ENCODE results near the gene SHANK2. TPM values are rescaled to one million over a fixed set of nuclear protein-coding genes. Genes with fewer than 3 reads are reported as not detected.
A peak's percentile ranks its signal among the peaks of the same experiment; 100 is the strongest.

SHANK2 gene
- total RNA-seq, 1 donor from 2014 or later = 65.9 TPM

GRCh38 chr11:71269603-71270511 lies 17.5 kb upstream of the SHANK2 start:
- DNase-seq (ENCODE audit: low read depth) = peak; percentile 23

- DNase-seq (ENCODE audit: low read depth) = no peak
These were observed 16.4 kb upstream of the SHANK2 start for GRCh38 chr11:71268706-71269321.

GRCh38 chr11:71267807-71268421 lies 15.5 kb upstream of the SHANK2 start:
- no peak for DNase-seq (ENCODE audit: low read depth)

- no peak for DNase-seq (ENCODE audit: low read depth)
These were observed 13.9 kb upstream of the SHANK2 start for GRCh38 chr11:71266114-71266833.

GRCh38 chr11:71265559-71266092 lies 13.2 kb upstream of the SHANK2 start:
- no peak for DNase-seq (ENCODE audit: low read depth)

- no peak for DNase-seq (ENCODE audit: low read depth)
These were observed 11.0 kb upstream of the SHANK2 start for GRCh38 chr11:71263386-71263785.

GRCh38 chr11:71255800-71256479 lies 3.6 kb upstream of the SHANK2 start:
- DNase-seq (ENCODE audit: low read depth) = no peak

- DNase-seq (ENCODE audit: low read depth) = no peak
These were observed 2.9 kb upstream of the SHANK2 start for GRCh38 chr11:71255323-71255722.

- no peak for DNase-seq (ENCODE audit: low read depth)
These were observed 1.4 kb upstream of the SHANK2 start for GRCh38 chr11:71253794-71254193.

GRCh38 chr11:71252770-71253730 lies 673 bp upstream of the SHANK2 start:
- peak; percentile 99 for DNase-seq (ENCODE audit: low read depth)

- DNase-seq (ENCODE audit: low read depth) = no peak
These were observed 562 bp downstream of the SHANK2 start for GRCh38 chr11:71251761-71252268.

- DNase-seq (ENCODE audit: low read depth) = no peak
These were observed 1.1 kb downstream of the SHANK2 start for GRCh38 chr11:71251151-71251721.

GRCh38 chr11:71250523-71251150 lies 1.7 kb downstream of the SHANK2 start:
- DNase-seq (ENCODE audit: low read depth) = no peak

- DNase-seq (ENCODE audit: low read depth) = no peak
These were observed 3.1 kb downstream of the SHANK2 start for GRCh38 chr11:71249301-71249700.

GRCh38 chr11:71248656-71249055 lies 3.7 kb downstream of the SHANK2 start:
- peak; percentile 15 for DNase-seq (ENCODE audit: low read depth)

- DNase-seq (ENCODE audit: low read depth) = no peak
These were observed 4.2 kb downstream of the SHANK2 start for GRCh38 chr11:71248251-71248570.

GRCh38 chr11:71247551-71248250 lies 4.7 kb downstream of the SHANK2 start:
- no peak for DNase-seq (ENCODE audit: low read depth)

- no peak for DNase-seq (ENCODE audit: low read depth)
These were observed 5.8 kb downstream of the SHANK2 start for GRCh38 chr11:71246559-71246958.

All from renal cortical epithelial cell (primary cell).